Measurements from ENCODE around the gene SLCO4A1. TPM values are rescaled to one million over a fixed set of nuclear protein-coding genes. Genes with fewer than 3 reads are reported as not detected.

Gene SLCO4A1
- total and polyA plus RNA-seq, 4 donors, result 4.7 to 152 (median 42.5) TPM

GRCh38 chr20:62605236-62605943, 36.9 kb upstream of the SLCO4A1 start:
- H3K27me3 ChIP-seq (ENCODE audit: control insufficient read depth in 3 of 3, insufficient read depth in 3 of 3, low read length in 2 of 3), result peaks cover 0 to 13% (median 8%) of the 10 kb centered on the region in 3 donors
- peaks cover 0 to 8% (median 0%) of the 10 kb centered on the region in 5 donors for H3K4me1 ChIP-seq (ENCODE audit: control insufficient read depth in 5 of 5, insufficient read depth in 5 of 5, low read length in 5 of 5)
- H3K36me3 ChIP-seq (ENCODE audit: control insufficient read depth in 4 of 4, insufficient read depth in 4 of 4, low read length in 4 of 4), result no peaks in the 10 kb centered on the region
- DNase-seq (no peak), ATAC-seq (ENCODE audit: insufficient read depth, low FRiP score) (no peak)
- H3K9ac ChIP-seq (ENCODE audit: insufficient read depth in 1 of 2, low read length in 2 of 2), result no peak overlapping the region
- 69 to 81% methylated on average over 11 of the region's 11 CpGs for WGBS, 2 donors
- no peak overlapping the region for H3K27ac ChIP-seq (ENCODE audit: low read depth in 1 of 2, low read length in 1 of 2)
- H3K9me3 ChIP-seq (ENCODE audit: control insufficient read depth in 4 of 4, insufficient read depth in 3 of 4, low read length in 3 of 4), result no peaks in the 10 kb centered on the region
- TF ChIP-seq CTCF (IDR thresholded peaks at IDR 0.05; ENCODE audit: control extremely low read depth, extremely low read depth), result no peak
- no peak overlapping the region for H3K4me3 ChIP-seq

DNA sequence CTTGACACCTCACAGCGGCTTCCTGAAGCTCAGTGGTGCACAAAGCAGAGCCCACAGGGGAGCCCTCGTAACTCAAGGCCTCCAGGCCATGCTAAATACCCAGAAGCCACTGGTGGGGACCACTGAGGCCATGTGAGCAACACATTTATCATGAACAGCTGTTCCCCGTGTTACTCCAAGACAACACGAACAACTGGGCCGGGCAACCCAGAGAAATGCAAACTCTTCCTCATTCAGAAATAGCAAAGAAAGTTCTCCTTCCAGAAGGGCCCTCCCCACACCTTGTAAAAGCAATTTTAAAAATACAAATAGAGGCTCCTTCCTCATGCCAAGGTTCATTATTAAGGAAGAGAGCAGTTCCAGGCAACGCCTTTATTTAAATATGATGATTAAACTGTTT, 36.3 kb upstream of the SLCO4A1 start:
- Histone ChIP-seq H3K9me3 (ENCODE audit: control insufficient read depth in 4 of 4, insufficient read depth in 3 of 4, low read length in 3 of 4) (no peaks in the 10 kb centered on the region), H3K36me3 (ENCODE audit: control insufficient read depth in 4 of 4, insufficient read depth in 4 of 4, low read length in 4 of 4) (no peaks in the 10 kb centered on the region), H3K9ac (ENCODE audit: insufficient read depth in 1 of 2, low read length in 2 of 2) (no peak overlapping the region), H3K27ac (ENCODE audit: low read depth in 1 of 2, low read length in 1 of 2) (no peak overlapping the region), H3K27me3 (ENCODE audit: control insufficient read depth in 3 of 3, insufficient read depth in 3 of 3, low read length in 2 of 3) (peaks cover 0 to 16% (median 6%) of the 10 kb centered on the region in 3 donors), H3K4me3 (no peak overlapping the region), H3K4me1 (ENCODE audit: control insufficient read depth in 5 of 5, insufficient read depth in 5 of 5, low read length in 5 of 5) (peaks cover 0 to 8% (median 0%) of the 10 kb centered on the region in 5 donors)
- no peak for DNase-seq
- WGBS, 2 donors, result 32 to 47% methylated on average over 6 of the region's 6 CpGs
- no peak for TF ChIP-seq CTCF (IDR thresholded peaks at IDR 0.05; ENCODE audit: control extremely low read depth, extremely low read depth)
- ATAC-seq (ENCODE audit: insufficient read depth, low FRiP score), result no peak

- Histone ChIP-seq H3K4me1 (ENCODE audit: control insufficient read depth in 5 of 5, insufficient read depth in 5 of 5, low read length in 5 of 5) (peaks cover 0 to 8% (median 0%) of the 10 kb centered on the region in 5 donors), H3K36me3 (ENCODE audit: control insufficient read depth in 4 of 4, insufficient read depth in 4 of 4, low read length in 4 of 4) (no peaks in the 10 kb centered on the region), H3K27me3 (ENCODE audit: control insufficient read depth in 3 of 3, insufficient read depth in 3 of 3, low read length in 2 of 3) (peaks cover 0 to 19% (median 6%) of the 10 kb centered on the region in 3 donors), H3K4me3 (no peak overlapping the region), H3K9ac (ENCODE audit: insufficient read depth in 1 of 2, low read length in 2 of 2) (no peak overlapping the region), H3K9me3 (ENCODE audit: control insufficient read depth in 4 of 4, insufficient read depth in 3 of 4, low read length in 3 of 4) (no peaks in the 10 kb centered on the region), H3K27ac (ENCODE audit: low read depth in 1 of 2, low read length in 1 of 2) (no peak overlapping the region)
- ATAC-seq (ENCODE audit: insufficient read depth, low FRiP score) (no peak), DNase-seq (peak in 1 of 3 donors; percentile 29)
- no peak for TF ChIP-seq CTCF (IDR thresholded peaks at IDR 0.05; ENCODE audit: control extremely low read depth, extremely low read depth)
- 32 to 48% methylated on average over 30 to 31 of the region's 31 CpGs for WGBS, 2 donors
Measured at GRCh38 chr20:62606551-62607201, 35.6 kb upstream of the SLCO4A1 start.
